Keratinocyte (primary cell): ENCODE measurements around the gene RBBP4. TPM values are rescaled to one million over a fixed set of nuclear protein-coding genes. Genes with fewer than 3 reads are reported as not detected.
"Not testable (repeated sequence)": the region's sequence is repeated elsewhere in the genome, so short reads cannot be mapped to it uniquely, and the experiment has no call there.

Experiments used
- DNase-seq: peaks from one replicate; pipeline ENCODE4 v3.0.0-alpha.2; 2011; ENCODE audit warnings: low read depth, missing footprints, low spot score
- FAIRE-seq: peaks from 2 replicates; lab custom pipeline; 2011; peaks lifted over from hg19 to GRCh38; lab: Jason Lieb, UNC
- H2AFZ ChIP-seq: 2 replicates; pipeline ENCODE4 v1.6.0; 2012; ENCODE audit warnings: low read length, control low read depth, inconsistent platforms; ENCODE audit not compliant: control insufficient read depth
- H3K27ac ChIP-seq: 2 replicates; pipeline ENCODE4 v1.5.1; 2011; ENCODE audit warnings: low read length; ENCODE audit not compliant: control insufficient read depth, insufficient read depth
- H3K27me3 ChIP-seq: 3 replicates; pipeline ENCODE4 v1.6.0; 2011; ENCODE audit warnings: low read length; ENCODE audit not compliant: control insufficient read depth, insufficient read depth; ENCODE audit errors: extremely low read depth
- H3K36me3 ChIP-seq, 2 experiments: 2 replicates in 1 of 2; 3 replicates in 1 of 2; pipeline ENCODE4 v1.5.1; 2011; ENCODE audit warnings: low read length in 2 of 2, mild to moderate bottlenecking in 1 of 2; ENCODE audit not compliant: control insufficient read depth in 2 of 2, insufficient read depth in 2 of 2; ENCODE audit errors: extremely low read depth in 1 of 2
- H3K4me1 ChIP-seq: 3 replicates; pipeline ENCODE4 v1.5.1; 2011; ENCODE audit warnings: low read length; ENCODE audit not compliant: control insufficient read depth, insufficient read depth; ENCODE audit errors: extremely low read depth
- H3K4me2 ChIP-seq: 3 replicates; pipeline ENCODE4 v1.6.0; 2011; ENCODE audit warnings: low read depth, low read length; ENCODE audit not compliant: control insufficient read depth, insufficient read depth; ENCODE audit errors: extremely low read depth
- H3K4me3 ChIP-seq, 3 experiments: fragments of 200-600 bp in 1 of 3; sonication (generic) in 1 of 3; 2 replicates in 2 of 3; 3 replicates in 1 of 3; pipeline ENCODE4 v1.5.1; 2011 to 2016; ENCODE audit warnings: low read length in 3 of 3, mild to moderate bottlenecking in 3 of 3, control low read depth in 2 of 3, inconsistent platforms in 1 of 3, low read depth in 1 of 3, mixed read lengths in 1 of 3, mixed run types in 1 of 3, moderate library complexity in 1 of 3; ENCODE audit not compliant: control insufficient read depth in 2 of 3, insufficient read depth in 2 of 3; ENCODE audit errors: extremely low read depth in 1 of 3
- H3K79me2 ChIP-seq: 2 replicates; pipeline ENCODE4 v1.6.0; 2012; ENCODE audit warnings: low read length; ENCODE audit not compliant: control insufficient read depth, insufficient read depth
- H3K9ac ChIP-seq: 3 replicates; pipeline ENCODE4 v1.6.0; 2011; ENCODE audit warnings: low read length; ENCODE audit not compliant: control insufficient read depth, insufficient read depth; ENCODE audit errors: extremely low read depth
- H3K9me1 ChIP-seq: 3 replicates; pipeline ENCODE4 v1.6.0; 2011; ENCODE audit warnings: low read length; ENCODE audit not compliant: control insufficient read depth, insufficient read depth; ENCODE audit errors: extremely low read depth
- H3K9me3 ChIP-seq: 2 replicates; pipeline ENCODE4 v1.5.1; 2012; ENCODE audit warnings: low read depth, low read length; ENCODE audit not compliant: control insufficient read depth
- H4K20me1 ChIP-seq: 3 replicates; pipeline ENCODE4 v1.6.0; 2011; ENCODE audit warnings: low read length; ENCODE audit not compliant: control insufficient read depth, insufficient read depth; ENCODE audit errors: extremely low read depth
- EZH2 ChIP-seq: IDR thresholded peaks from one replicate; pipeline ENCODE4 v1.6.1; 2012; ENCODE audit warnings: inconsistent platforms, mild to moderate bottlenecking, low read length, moderate library complexity
- dilution Hi-C: fragments of 300-500 bp; cut with MboI; formaldehyde crosslinking; loops from one replicate; pipeline ENCODE4 v1.7.0; 2020; ENCODE audit warnings: low sequenced_read_pairs; ENCODE audit not compliant: extremely low pct_ligation_motif_present
- polyA plus RNA-seq, 5 experiments: library from polyadenylated mRNA; depleted of rRNA in 3 of 5; stranded (reverse) in 3 of 5; stranded (forward) in 1 of 5; unstranded in 1 of 5; fragments of >200 nt; gene quantifications; 1 replicate in 1 of 5; 2 replicates in 3 of 5; 3 replicates in 1 of 5; pipeline versions ENCODE4 v1.2.1 to v1.2.3, GENCODE V29; 2011 to 2012; ENCODE audit warnings: missing spikeins in 2 of 5, low read depth in 1 of 5, low replicate concordance in 1 of 5
- TF ChIP-seq, protein P1 (sequence below), 3 experiments: IDR thresholded peaks in 1 of 3; conservative IDR thresholded peaks in 1 of 3; optimal IDR thresholded peaks in 1 of 3; 2 replicates in 2 of 3; 3 replicates in 1 of 3; pipeline versions ENCODE3 to v1.5.1; 2011; ENCODE audit warnings: low read length in 3 of 3, mild to moderate bottlenecking in 3 of 3, moderate library complexity in 2 of 3, control low read depth in 1 of 3, inconsistent platforms in 1 of 3; ENCODE audit not compliant: insufficient read depth in 2 of 3; ENCODE audit errors: extremely low read depth in 1 of 3

Gene RBBP4
- polyA plus RNA-seq, 1 donor (not counting 4 experiments of a cell fraction or from before 2014, with no cell fraction given): 61.5 TPM

DNA sequence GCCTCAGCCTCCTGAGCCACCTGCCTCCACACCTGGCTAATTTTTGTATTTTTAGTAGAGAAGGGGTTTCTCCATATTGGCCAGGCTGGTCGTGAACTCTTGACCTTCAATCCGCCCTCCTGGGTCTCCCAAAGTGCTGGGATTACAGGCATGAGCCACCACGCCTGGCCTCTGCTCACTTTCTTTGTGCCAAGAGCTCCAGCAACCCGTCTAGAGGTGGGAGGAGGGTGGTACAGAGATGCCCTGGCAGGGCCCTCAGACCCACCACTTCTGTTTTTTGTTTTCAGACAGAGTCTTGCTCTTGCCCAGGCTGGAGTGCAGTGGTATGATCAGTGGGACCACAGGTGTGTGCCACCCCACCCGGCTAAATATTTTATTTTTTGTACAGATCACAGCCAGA lies 58.5 kb downstream of the RBBP4 start:
- no peak overlapping the region for H3K27ac ChIP-seq
- no peaks in the 10 kb centered on the region for H3K9me3 ChIP-seq
- no peak overlapping the region for H3K4me3 ChIP-seq

DNA sequence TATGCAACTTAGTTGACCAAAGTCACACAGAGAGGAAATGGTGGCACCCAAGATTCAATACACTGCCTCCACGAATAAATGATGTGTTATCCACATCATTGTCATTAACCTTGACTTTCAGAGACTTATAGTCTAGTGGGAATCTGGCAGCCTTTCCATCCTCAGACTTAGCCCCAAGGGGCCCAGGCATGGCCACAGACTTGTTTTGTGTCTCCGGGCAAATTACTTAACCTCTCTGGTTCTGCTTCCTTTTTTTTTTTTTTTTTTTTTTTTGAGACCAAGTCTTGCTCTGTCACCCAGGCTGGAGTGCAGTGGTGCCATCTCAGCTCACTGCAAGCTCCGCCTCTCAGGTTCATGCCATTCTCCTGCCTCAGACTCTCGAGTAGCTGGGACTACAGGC lies 60.2 kb downstream of the RBBP4 start:
- H3K9ac ChIP-seq, H3K27ac ChIP-seq, H3K9me3 ChIP-seq, H4K20me1 ChIP-seq, dilution Hi-C loops, H3K79me2 ChIP-seq, H3K36me3 ChIP-seq, H3K27me3 ChIP-seq, DNase-seq, H3K4me2 ChIP-seq, H2AFZ ChIP-seq, FAIRE-seq, H3K4me3 ChIP-seq, H3K9me1 ChIP-seq: not testable (repeated sequence)
- H3K4me1 ChIP-seq: peaks cover 15% of the 10 kb centered on the region

More for the DNA sequence above, 58.5 kb downstream of the RBBP4 start:
- Histone ChIP-seq H3K4me1 (peaks cover 7% of the 10 kb centered on the region), H4K20me1 (no peaks in the 10 kb centered on the region), H3K9me1 (no peaks in the 10 kb centered on the region), H2AFZ (no peak overlapping the region), H3K79me2 (no peaks in the 10 kb centered on the region), H3K9ac (no peak overlapping the region), H3K36me3 (no peaks in the 10 kb centered on the region), H3K4me2 (no peak overlapping the region), H3K27me3 (no peaks in the 10 kb centered on the region)
- DNase-seq (no peak), FAIRE-seq (no peak)
- no peak for TF ChIP-seq EZH2
- TF ChIP-seq, protein P1, sequence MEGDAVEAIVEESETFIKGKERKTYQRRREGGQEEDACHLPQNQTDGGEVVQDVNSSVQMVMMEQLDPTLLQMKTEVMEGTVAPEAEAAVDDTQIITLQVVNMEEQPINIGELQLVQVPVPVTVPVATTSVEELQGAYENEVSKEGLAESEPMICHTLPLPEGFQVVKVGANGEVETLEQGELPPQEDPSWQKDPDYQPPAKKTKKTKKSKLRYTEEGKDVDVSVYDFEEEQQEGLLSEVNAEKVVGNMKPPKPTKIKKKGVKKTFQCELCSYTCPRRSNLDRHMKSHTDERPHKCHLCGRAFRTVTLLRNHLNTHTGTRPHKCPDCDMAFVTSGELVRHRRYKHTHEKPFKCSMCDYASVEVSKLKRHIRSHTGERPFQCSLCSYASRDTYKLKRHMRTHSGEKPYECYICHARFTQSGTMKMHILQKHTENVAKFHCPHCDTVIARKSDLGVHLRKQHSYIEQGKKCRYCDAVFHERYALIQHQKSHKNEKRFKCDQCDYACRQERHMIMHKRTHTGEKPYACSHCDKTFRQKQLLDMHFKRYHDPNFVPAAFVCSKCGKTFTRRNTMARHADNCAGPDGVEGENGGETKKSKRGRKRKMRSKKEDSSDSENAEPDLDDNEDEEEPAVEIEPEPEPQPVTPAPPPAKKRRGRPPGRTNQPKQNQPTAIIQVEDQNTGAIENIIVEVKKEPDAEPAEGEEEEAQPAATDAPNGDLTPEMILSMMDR (optimal IDR thresholded peaks at IDR 0.05 in 1 of 3, IDR thresholded peaks at IDR 0.05 in 1 of 3, conservative IDR thresholded peaks at IDR 0.05 in 1 of 3; ENCODE audit: extremely low read depth in 1 of 3, insufficient read depth in 2 of 3, low read length in 3 of 3): no peak
- dilution Hi-C loops: loop anchor here (5.0 kb wide), 1 partner anchor 73 kb away; no protein-coding TSS in a partner anchor

DNA sequence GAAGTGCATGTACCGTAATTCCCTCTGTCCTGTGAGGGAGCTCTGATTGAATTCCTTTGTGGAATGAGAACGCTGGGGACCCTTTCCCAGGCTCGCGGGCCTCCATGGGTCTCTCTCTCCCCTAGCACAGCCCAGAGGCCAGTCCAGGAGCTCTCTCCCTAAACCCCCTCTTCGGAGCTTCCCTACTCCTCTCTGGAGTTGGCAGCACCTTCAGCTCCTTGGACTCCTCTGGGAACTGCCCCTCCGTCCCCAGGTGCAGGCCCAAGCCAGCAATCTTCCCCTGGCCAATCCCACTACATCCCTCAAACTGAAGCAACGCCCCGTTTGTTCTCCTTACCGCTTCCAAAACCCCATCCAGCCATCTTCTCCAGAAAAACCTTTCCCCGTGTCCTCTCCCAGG lies 62.1 kb downstream of the RBBP4 start:
- DNase-seq (no peak), FAIRE-seq (no peak)
- H3K9me3 ChIP-seq: no peaks in the 10 kb centered on the region
- no peak overlapping the region for H3K27ac ChIP-seq
- H3K4me2 ChIP-seq: no peak overlapping the region
- H3K9ac ChIP-seq: no peak overlapping the region
- TF ChIP-seq EZH2: no peak
- TF ChIP-seq, protein P1 (optimal IDR thresholded peaks at IDR 0.05 in 1 of 3, IDR thresholded peaks at IDR 0.05 in 1 of 3, conservative IDR thresholded peaks at IDR 0.05 in 1 of 3; ENCODE audit: extremely low read depth in 1 of 3, insufficient read depth in 2 of 3, low read length in 3 of 3): no peak
- H3K36me3 ChIP-seq: no peaks in the 10 kb centered on the region
- no peaks in the 10 kb centered on the region for H4K20me1 ChIP-seq
- H3K4me1 ChIP-seq: peaks cover 27% of the 10 kb centered on the region
- no peak overlapping the region for H2AFZ ChIP-seq
- H3K27me3 ChIP-seq: no peaks in the 10 kb centered on the region
- H3K9me1 ChIP-seq: no peaks in the 10 kb centered on the region
- no peak overlapping the region for H3K4me3 ChIP-seq
- dilution Hi-C loops: no loop called here
- H3K79me2 ChIP-seq: no peaks in the 10 kb centered on the region
